NAMALWA (cell line): ENCODE results near the gene MOCS1.
"Not testable (repeated sequence)": the region's sequence is repeated elsewhere in the genome, so short reads cannot be mapped to it uniquely, and the experiment has no call there.

Experiments
- DNase-seq: peaks from one replicate; pipeline ENCODE4 v3.0.0-alpha.2; 2015; ENCODE audit warnings: low spot score

The MOCS1 gene

DNA sequence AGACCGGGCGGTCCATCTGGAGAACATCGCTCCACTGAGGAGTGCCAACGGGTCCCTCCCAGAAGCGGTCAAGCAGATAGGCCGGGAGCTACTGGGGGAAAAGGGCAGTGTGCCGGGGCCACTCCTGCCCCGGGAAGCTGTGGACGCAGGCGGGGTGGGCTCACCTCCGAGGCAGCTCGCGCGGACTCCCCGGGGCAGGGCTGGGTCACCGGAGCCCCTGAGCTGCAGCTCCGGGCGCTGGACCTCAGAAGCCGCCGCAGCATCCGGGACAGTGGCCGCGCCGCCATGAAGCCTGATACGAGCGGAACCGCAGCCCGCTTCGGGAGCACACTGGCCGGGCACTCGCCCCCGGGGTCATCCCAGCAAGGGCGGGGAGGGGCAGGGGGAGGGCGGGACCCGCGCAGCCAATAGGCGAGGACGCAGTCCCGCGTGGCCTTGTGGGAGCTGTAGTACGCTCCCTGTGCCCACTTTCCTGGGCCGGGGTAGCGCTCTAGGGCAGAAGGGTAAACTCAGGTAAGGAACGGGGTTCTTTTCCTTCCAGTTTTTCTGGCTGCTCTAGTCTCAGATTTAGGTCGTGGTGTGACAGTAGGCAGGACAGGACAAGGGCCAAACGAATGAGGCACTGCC lies at the start of gene MOCS1:
Gene MOCS1, minus strand, starts transcription at position 332 of the 627 bp plus-strand sequence. Its CDS starts 45 bp downstream, at position 287.
- no peak for DNase-seq

GRCh38 chr6:39984051-39984450 lies 49.8 kb upstream of the MOCS1 start:
- no peak for DNase-seq

DNA sequence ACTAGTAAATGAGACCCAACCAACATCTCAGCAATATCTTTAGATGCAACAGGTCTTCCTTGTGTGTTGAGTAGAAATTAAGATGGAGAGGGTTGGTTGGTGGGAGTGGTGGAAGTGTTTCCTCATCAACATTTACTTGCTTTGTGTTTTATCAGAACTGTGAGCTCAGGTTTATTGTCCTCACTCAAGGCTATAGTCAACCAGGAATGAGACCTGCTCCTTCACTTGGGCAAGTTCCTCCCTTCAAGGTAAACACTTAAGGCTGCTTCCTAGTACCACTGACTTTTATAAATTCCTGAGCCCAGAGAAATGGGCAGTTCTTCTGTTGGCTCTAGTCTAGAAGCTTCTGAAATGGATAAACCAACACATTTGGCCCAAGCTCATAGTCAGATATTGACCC lies 48.9 kb upstream of the MOCS1 start:
- DNase-seq = no peak

DNA sequence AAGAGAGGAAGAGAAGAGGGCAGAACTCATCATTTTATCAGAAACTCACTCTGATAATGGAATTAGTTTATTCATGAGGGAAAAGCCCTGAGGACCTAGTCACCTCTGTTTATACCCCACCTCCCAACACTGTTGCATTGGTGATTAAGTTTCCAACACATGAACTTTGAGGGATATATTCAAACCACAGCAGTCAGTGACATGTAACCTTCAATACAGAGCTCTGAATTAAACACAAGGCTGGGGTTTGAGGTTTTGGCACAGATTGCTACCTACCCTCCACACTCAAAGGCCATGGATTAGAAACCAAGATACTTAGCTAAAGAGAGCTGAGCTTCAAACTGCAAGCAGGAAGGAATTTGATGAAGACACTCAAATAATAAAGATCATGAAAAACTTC lies 48.5 kb upstream of the MOCS1 start:
- no peak for DNase-seq

DNA sequence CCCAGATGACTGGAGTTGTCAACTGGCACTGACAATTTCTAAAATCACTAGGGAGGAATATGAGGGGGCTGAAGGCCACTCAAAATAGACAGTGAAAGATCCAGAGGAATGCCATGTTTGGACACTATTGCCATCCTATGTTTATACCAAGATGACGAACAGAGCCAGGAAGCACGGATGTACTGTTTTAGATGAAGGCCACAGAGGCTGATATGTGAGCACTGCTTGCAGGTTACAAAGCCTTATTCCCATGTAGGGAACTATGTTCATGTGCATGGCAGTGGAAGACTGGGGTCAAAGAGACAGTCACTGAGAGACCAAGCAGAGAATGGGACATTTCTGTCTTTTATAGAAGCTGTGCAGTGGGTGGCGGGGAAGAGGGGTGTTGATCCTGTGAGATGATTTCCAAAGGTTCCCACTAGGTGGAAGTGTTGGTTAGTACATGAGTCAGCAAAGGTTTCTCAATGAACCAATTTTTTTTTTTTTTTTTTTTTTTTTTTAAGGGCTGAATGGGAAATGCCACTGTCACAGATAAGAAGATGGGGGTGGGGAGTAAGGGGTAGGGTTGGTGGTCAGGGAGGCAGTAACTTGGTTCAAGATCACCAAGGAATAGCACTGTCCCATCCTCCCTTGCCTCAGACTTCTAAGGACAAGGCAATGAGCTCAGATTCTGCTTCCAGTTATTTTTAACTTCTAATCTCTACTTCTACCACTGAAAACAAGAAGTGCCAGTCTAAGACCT lies 46.7 kb upstream of the MOCS1 start:
- peak; percentile 61 for DNase-seq

- no peak for DNase-seq
Observed at GRCh38 chr6:39979461-39980328, 45.4 kb upstream of the MOCS1 start.

- DNase-seq = no peak
Observed at GRCh38 chr6:39978240-39978639, 44.0 kb upstream of the MOCS1 start.

DNA sequence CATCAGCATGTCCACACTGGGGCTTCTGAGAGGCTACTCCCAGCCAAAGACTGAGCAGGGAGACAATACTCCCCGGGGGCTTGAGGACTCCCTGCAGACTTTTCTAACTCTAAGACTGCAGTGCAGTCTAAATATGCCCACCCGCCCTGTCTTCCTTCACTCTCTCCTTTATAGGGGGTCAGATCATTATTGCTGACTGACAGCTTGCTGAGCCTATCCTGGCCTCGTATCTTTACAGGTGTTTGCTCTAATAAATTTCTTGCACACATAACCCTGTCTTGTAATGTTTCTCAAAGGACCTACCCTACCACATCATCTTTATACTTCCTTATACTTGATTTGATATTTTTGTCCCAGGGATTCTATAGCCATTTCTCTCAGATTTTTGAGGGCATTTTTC lies 39.4 kb upstream of the MOCS1 start:
- DNase-seq = no peak

DNA sequence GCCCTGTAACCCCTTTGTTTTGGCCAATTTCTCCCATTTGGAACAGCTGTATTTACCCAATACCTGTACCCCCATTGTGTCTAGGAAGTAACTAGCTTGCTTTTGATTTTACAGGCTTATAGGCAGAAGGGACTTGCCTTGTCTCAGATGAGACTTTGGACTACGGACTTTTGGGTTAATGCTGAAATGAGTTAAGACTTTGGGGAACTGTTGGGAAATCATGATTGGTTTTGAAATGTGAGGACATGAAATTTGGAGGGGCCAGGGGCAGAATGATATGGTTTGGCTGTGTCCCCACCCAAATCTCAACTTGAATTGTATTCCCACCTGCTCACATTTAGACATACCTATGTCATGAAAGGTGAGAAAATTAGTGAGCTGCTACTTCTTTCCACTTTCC lies 38.5 kb upstream of the MOCS1 start:
- DNase-seq = not testable (repeated sequence)

- DNase-seq = not testable (repeated sequence)
Observed at GRCh38 chr6:39971131-39971530, 36.9 kb upstream of the MOCS1 start.

GRCh38 chr6:39965751-39966150 lies 31.5 kb upstream of the MOCS1 start:
- DNase-seq = no peak

DNA sequence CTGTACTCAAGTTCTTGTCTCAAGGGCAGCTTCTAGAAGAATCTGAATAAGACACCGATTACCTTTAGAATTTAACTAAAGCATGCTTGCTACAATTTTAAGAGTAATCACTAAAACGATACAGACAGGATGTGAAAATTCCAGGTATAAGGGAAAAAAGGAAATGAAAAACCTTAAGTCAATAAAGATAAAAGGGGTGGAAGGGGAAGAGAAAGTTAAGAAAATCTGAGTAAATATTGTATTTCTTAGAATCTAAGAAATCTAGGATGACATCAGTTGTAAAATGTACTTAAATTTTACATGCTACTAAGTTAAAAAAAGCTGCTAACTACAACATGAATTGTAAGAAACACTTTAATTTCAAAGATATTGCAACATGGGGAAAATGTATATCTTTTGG lies 30.3 kb upstream of the MOCS1 start:
- no peak for DNase-seq

GRCh38 chr6:39964094-39964493 lies 29.8 kb upstream of the MOCS1 start:
- no peak for DNase-seq

DNA sequence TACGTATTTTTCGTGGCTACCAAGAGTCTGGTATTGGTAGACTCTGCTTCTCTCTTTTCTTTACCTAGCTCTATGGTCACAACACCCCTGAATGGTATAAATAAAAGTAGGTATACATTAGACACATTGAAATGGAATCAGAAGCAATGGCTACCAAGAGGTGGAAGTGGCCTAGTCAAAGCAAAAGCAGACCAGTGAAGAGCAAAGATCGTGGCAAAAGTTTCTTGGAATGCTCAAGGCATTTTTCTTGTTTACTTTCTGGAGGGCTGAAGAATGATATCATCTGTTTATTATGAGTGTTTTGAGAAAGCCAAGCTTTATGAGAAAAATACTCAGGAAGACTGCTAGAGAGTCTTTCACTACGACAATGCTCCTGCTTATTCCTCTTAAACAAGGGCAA lies 28.6 kb upstream of the MOCS1 start:
- DNase-seq = no peak

GRCh38 chr6:39961178-39961577 lies 26.9 kb upstream of the MOCS1 start:
- DNase-seq = no peak

DNA sequence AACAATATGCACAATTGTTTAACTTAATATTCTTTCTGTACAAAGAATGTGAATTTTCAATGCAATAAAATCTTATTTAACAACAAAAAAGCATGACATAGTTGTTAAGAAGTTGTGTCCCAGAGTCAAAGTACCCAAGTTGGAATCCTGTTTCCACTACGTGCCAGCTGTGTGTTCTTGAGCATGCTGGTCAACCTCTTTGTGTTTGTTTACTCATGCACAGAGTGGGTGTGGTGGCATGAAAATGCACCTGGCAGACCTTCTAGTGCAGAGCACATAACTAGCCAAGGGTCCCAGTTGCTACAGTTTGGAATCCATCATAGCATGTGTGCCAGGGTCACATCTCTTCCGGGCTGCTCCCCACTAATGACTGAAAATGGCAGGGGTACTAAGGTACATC lies 24.7 kb upstream of the MOCS1 start:
- no peak for DNase-seq

- DNase-seq = no peak
Observed at GRCh38 chr6:39956936-39957335, 22.7 kb upstream of the MOCS1 start.

DNA sequence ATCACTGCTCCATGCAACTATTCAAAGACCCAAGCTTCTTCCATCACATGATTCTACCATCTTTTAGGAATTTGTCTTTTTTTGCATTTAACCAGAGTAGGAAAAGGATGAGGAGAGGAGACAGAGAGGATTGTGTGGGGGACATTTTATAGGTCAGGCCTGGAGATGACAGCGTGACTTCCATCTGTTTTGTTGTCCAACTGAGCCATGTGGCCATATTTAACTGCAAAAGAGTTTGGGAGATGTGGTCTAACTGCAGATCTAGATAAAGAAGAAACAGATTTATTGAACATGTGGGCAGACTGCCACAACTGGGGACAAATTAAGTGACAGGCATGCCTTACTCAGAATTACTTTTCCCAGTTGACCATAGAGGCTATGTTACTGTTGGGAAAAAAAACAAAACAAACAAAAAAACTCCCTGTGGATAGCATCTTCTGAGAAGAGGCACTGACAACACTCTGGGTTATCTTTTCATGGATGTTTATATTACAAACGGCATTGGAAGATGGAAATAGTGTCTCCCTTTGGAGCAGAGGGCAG lies 18.9 kb upstream of the MOCS1 start:
- DNase-seq = no peak

DNA sequence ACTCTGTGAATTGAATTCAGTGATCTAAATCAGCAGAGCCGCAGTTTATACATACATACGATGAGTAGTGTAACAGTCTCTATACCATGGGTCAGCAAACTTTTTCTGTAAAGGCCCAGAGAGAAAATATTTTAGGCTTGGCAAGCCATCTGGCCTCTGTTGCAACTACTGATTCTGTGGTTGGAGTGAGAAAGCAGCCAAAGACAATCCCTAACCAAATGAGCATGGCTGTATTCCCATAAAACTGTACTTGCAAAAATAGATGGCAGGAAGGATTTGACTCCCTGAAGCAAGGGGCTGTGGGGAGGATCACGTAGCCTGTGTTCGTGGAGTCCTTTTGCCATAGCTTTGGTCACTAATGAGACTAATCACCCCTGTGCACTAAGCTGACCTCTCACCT lies 17.9 kb upstream of the MOCS1 start:
- no peak for DNase-seq

DNA sequence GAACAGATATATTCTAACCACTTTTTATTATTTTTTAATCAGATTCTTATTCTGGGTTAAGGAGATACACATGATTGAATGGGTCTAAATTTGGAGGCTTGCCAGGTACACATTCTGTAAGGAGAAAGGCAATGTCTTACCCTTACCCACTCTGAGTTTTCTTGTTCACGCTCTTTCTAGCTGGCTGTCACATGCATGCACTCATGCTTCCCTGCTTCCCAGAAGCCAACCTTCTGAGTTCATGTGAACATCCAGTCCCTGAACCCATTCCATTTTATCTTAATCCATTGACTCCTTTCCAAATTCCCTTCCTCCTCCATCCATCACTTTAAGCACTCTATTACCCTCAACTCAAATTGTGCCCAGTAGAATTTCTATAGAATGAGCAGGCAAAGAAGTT lies 17.5 kb upstream of the MOCS1 start:
- DNase-seq = no peak

DNA sequence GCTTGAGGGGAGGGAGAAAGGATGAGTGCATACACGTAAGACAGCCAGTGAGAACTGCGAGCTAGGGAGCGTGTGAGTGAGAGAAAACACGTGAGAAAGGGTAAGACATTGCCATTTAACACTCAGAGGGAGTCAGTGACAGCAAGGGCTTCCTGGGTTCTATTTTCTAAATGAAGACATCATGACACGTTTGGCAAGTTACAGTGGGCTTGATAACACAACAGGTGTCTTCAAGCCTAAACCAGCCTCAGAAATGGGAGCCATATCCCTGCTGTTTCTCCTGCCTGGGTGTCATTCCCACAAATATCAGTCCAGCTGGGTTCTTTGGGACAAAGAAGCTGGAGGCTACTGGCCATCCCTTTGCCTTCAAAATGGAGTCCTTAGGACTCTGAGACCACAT lies 16.9 kb upstream of the MOCS1 start:
- DNase-seq = no peak

DNA sequence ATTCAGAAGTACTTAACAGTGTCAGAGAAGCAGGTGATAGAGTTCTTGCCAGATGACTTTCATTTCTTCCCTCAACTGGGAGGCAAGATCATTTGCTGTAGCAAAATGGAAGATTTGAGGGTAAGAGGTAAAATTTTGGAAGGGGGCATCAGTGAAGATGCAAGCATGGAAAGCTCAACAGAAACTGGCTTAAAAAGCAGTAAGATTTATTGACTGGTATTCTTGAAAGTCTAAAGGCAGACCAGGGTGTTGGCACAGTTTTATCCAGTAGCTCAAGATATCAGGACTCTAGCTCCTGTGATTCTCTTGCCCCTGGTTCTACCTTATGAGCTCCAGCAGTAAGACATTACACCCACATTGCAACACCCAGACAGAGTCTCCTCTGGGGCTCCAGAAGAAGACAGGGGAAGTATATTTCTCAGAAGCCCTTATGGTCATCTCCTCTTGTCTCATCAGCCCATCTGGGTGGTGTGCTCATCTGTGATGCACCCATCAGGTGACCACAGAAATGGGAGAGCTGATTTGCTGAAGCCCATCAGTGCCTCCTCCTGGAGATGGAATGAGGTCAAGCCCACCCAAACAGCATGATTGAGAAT lies 16.0 kb upstream of the MOCS1 start:
- no peak for DNase-seq
